ENCODE data around the gene MND1. TPM values are rescaled to one million over a fixed set of nuclear protein-coding genes. Genes with fewer than 3 reads are reported as not detected.

MND1 gene
- total RNA-seq, 2 experiments from 2014 or later: 59.4 to 101 TPM

DNA sequence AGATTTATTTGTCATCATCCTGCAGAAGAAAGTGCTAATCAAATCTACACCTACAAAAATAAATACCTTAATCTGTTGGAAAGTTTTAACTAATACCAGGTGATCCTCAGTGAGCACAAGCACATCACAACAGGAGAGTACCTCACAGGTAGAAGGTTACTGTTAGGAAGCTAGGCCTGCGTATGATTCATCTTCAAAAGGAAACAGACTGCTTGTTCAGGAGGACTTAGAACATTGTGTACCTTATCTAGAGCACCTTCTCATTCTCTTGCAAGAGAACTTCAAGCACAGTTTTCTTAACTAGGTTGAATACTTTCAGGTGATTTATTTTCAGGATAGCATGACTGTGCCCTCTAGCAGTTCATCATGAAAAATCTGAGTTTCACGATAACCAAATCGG is 54.2 kb downstream of the MND1 start:
- intact Hi-C loops (cut with micrococcal nuclease; ENCODE audit: unreplicated experiment): no loop called here
- Histone ChIP-seq H3K9me3 (ENCODE audit: low read length) (no peaks in the 10 kb centered on the region), H3K79me2 (ENCODE audit: insufficient read depth, low read depth, low read length) (no peaks in the 10 kb centered on the region), H3K9me2 (ENCODE audit: insufficient read depth, low read length) (no peaks in the 10 kb centered on the region), H3K36me3 (ENCODE audit: insufficient read depth, low read length) (peaks cover 92% of the 10 kb centered on the region), H3K4me1 (ENCODE audit: insufficient read depth, low read length, poor library complexity, severe bottlenecking) (no peaks in the 10 kb centered on the region), H3K4me2 (ENCODE audit: low read length) (no peak overlapping the region), H3K27ac (ENCODE audit: low read depth, low read length, poor library complexity, severe bottlenecking) (no peak overlapping the region), H2AFZ (ENCODE audit: low read length) (no peak overlapping the region), H4K20me1 (ENCODE audit: insufficient read depth, low read length) (no peaks in the 10 kb centered on the region), H3K4me3 (ENCODE audit: low read depth, low read length, poor library complexity, severe bottlenecking) (no peak overlapping the region)
- no TSS peak for BruUV-seq (replicated peaks)
- no peak for TF ChIP-seq EZH2phosphoT487 (IDR thresholded peaks at IDR 0.05; ENCODE audit: borderline replicate concordance, low read depth, low read length)
- TF ChIP-seq, protein P1, sequence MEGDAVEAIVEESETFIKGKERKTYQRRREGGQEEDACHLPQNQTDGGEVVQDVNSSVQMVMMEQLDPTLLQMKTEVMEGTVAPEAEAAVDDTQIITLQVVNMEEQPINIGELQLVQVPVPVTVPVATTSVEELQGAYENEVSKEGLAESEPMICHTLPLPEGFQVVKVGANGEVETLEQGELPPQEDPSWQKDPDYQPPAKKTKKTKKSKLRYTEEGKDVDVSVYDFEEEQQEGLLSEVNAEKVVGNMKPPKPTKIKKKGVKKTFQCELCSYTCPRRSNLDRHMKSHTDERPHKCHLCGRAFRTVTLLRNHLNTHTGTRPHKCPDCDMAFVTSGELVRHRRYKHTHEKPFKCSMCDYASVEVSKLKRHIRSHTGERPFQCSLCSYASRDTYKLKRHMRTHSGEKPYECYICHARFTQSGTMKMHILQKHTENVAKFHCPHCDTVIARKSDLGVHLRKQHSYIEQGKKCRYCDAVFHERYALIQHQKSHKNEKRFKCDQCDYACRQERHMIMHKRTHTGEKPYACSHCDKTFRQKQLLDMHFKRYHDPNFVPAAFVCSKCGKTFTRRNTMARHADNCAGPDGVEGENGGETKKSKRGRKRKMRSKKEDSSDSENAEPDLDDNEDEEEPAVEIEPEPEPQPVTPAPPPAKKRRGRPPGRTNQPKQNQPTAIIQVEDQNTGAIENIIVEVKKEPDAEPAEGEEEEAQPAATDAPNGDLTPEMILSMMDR (conservative IDR thresholded peaks at IDR 0.05; ENCODE audit: low read length): no peak
- no peak for DNase-seq (ENCODE audit: low spot score)
- ChIA-PET CTCF (ENCODE audit: unreplicated experiment) (no interaction called here), POLR2A (interaction anchor here (0.5 to 1.2 kb wide), 4 partner anchors 9 to 414 kb away, joined by 3 to 5 read pairs (median 3); no protein-coding TSS in a partner anchor)

DNA sequence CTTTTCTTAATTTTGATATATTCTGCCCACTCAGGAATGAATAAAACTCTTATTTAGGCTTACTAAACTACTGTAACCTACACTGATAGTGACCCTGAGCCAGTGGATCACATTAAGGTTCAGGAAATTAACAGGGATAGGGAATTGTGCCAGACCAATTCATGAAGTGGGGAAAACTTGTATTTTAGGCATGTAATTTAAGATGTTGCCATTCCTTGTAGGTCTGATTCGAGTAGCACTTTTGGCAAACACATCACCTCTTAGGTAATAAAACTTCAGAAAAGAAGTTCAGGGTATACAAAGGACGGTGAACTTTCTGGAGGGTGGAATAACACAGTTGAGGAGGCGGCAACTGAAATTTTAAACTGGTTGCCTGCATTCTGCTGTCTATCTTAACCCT is 54.9 kb downstream of the MND1 start:
- Histone ChIP-seq H3K36me3 (ENCODE audit: insufficient read depth, low read length) (peaks cover 90% of the 10 kb centered on the region), H2AFZ (ENCODE audit: low read length) (no peak overlapping the region), H3K9me2 (ENCODE audit: insufficient read depth, low read length) (no peaks in the 10 kb centered on the region), H3K9me3 (ENCODE audit: low read length) (no peaks in the 10 kb centered on the region), H3K27ac (ENCODE audit: low read depth, low read length, poor library complexity, severe bottlenecking) (no peak overlapping the region), H3K4me1 (ENCODE audit: insufficient read depth, low read length, poor library complexity, severe bottlenecking) (no peaks in the 10 kb centered on the region), H3K79me2 (ENCODE audit: insufficient read depth, low read depth, low read length) (no peaks in the 10 kb centered on the region), H4K20me1 (ENCODE audit: insufficient read depth, low read length) (no peaks in the 10 kb centered on the region), H3K4me3 (ENCODE audit: low read depth, low read length, poor library complexity, severe bottlenecking) (no peak overlapping the region), H3K4me2 (ENCODE audit: low read length) (no peak overlapping the region)
- intact Hi-C loops (cut with micrococcal nuclease; ENCODE audit: unreplicated experiment): no loop called here
- CTCF ChIA-PET (ENCODE audit: unreplicated experiment): no interaction called here
- POLR2A ChIA-PET: interaction anchor here (1.1 to 1.2 kb wide), 2 partner anchors 9 to 24 kb away, joined by 3 read pairs; no protein-coding TSS in a partner anchor
- no peak for DNase-seq (ENCODE audit: low spot score)
- TF ChIP-seq, protein P1 (conservative IDR thresholded peaks at IDR 0.05; ENCODE audit: low read length): no peak
- no peak for TF ChIP-seq EZH2phosphoT487 (IDR thresholded peaks at IDR 0.05; ENCODE audit: borderline replicate concordance, low read depth, low read length)
- no TSS peak for BruUV-seq (replicated peaks)

DNA sequence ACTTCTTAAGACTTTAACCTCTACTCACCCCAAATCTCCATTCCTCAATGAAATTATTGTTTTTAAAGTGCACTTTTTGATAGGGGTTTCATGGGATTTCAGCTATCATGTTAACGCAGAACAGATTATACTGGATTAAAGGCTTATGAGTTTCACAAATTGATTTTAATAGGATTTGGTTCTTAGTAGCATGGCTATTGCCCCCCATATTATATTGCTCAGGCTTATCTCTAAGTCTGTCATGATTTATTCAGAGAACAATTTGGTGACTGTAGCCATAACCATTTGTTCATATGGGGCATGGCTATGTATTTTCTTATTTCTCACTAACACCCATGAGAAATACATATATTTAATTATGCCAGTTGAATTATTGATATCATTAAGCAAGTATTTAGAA is 57.0 kb downstream of the MND1 start:
- Histone ChIP-seq H3K36me3 (ENCODE audit: insufficient read depth, low read length) (peaks cover 92% of the 10 kb centered on the region), H3K4me1 (ENCODE audit: insufficient read depth, low read length, poor library complexity, severe bottlenecking) (no peaks in the 10 kb centered on the region), H4K20me1 (ENCODE audit: insufficient read depth, low read length) (no peaks in the 10 kb centered on the region), H3K9me3 (ENCODE audit: low read length) (no peaks in the 10 kb centered on the region), H3K4me2 (ENCODE audit: low read length) (no peak overlapping the region), H2AFZ (ENCODE audit: low read length) (no peak overlapping the region), H3K9me2 (ENCODE audit: insufficient read depth, low read length) (no peaks in the 10 kb centered on the region), H3K27ac (ENCODE audit: low read depth, low read length, poor library complexity, severe bottlenecking) (no peak overlapping the region), H3K79me2 (ENCODE audit: insufficient read depth, low read depth, low read length) (no peaks in the 10 kb centered on the region), H3K4me3 (ENCODE audit: low read depth, low read length, poor library complexity, severe bottlenecking) (no peak overlapping the region)
- intact Hi-C loops (cut with micrococcal nuclease; ENCODE audit: unreplicated experiment): no loop called here
- POLR2A ChIA-PET: interaction anchor here (0.6 to 1.4 kb wide), 2 partner anchors 17 to 52 kb away, joined by 3 to 6 read pairs; no protein-coding TSS in a partner anchor
- no peak for DNase-seq (ENCODE audit: low spot score)
- TF ChIP-seq, protein P1 (conservative IDR thresholded peaks at IDR 0.05; ENCODE audit: low read length): no peak
- no peak for TF ChIP-seq EZH2phosphoT487 (IDR thresholded peaks at IDR 0.05; ENCODE audit: borderline replicate concordance, low read depth, low read length)
- no TSS peak for BruUV-seq (replicated peaks)
- CTCF ChIA-PET (ENCODE audit: unreplicated experiment): no interaction called here

Measured in OCI-LY7 (cell line).